MCF 10A (cell line): ENCODE results near the gene NTRK2. TPM values are rescaled to one million over a fixed set of nuclear protein-coding genes. Genes with fewer than 3 reads are reported as not detected.

Source experiments
- BruUV-seq: library from RNA; stranded (reverse); fragments of 400-500 nt; replicated peaks from 2 replicates; lab custom pipeline; 2021; lab: Mats Ljungman, UMichigan
- CTCF ChIA-PET: fragments of 300-600 bp; sonication (Branson Sonifier 250); formaldehyde crosslinking; extraction: SDS; loops from one replicate; lab custom pipeline; 2021; ENCODE audit warnings: antibody characterized with exemption, inconsistent platforms; lab: Yijun Ruan, JAX
- POLR2A ChIA-PET: fragments of 300-600, 350-650 bp; sonication (Branson Sonifier 250); formaldehyde crosslinking; extraction: SDS; loops from one replicate; lab custom pipeline; 2020; ENCODE audit warnings: antibody characterized with exemption, inconsistent platforms; lab: Yijun Ruan, JAX
- DNase-seq: peaks from one replicate; pipeline ENCODE4 v3.0.0-alpha.2; 2018; ENCODE audit not compliant: unreplicated experiment
- H3K27ac Mint-ChIP-seq: one replicate; pipeline ENCODE4 v1.8.0; 2022; ENCODE audit warnings: mild to moderate bottlenecking, low read depth, mixed read lengths; ENCODE audit not compliant: unreplicated experiment
- H3K27me3 Mint-ChIP-seq: one replicate; pipeline ENCODE4 v1.8.0; 2022; ENCODE audit warnings: mixed read lengths; ENCODE audit not compliant: insufficient read depth, unreplicated experiment
- H3K36me3 Mint-ChIP-seq: one replicate; pipeline ENCODE4 v1.8.0; 2022; ENCODE audit warnings: mild to moderate bottlenecking, moderate library complexity, mixed read lengths; ENCODE audit not compliant: insufficient read depth, unreplicated experiment
- H3K4me1 Mint-ChIP-seq: one replicate; pipeline ENCODE4 v1.8.0; 2022; ENCODE audit warnings: mixed read lengths; ENCODE audit not compliant: insufficient read depth, unreplicated experiment
- H3K4me3 Mint-ChIP-seq: one replicate; pipeline ENCODE4 v1.8.0; 2022; ENCODE audit warnings: mild to moderate bottlenecking, moderate library complexity, mixed read lengths; ENCODE audit not compliant: unreplicated experiment
- H3K9me3 Mint-ChIP-seq: one replicate; pipeline ENCODE4 v1.8.0; 2022; ENCODE audit warnings: mixed read lengths; ENCODE audit not compliant: unreplicated experiment
- CTCF ChIP-seq: fragments of 200-600 bp; IDR thresholded peaks from one replicate; pipeline ENCODE4 v1.8.0; 2022; ENCODE audit warnings: antibody characterized with exemption, mild to moderate bottlenecking; ENCODE audit not compliant: unreplicated experiment
- intact Hi-C: fragments of 100-400 bp; cut with micrococcal nuclease; formaldehyde crosslinking; loops from 2 replicates; pipeline ENCODE4 v1.14.1; 2022
- total RNA-seq: library from RNA; stranded (reverse); gene quantifications from 2 replicates; pipeline ENCODE4 v1.2.3, GENCODE V29; 2022

NTRK2 gene
- total RNA-seq, 1 experiment from 2014 or later = not detected

GRCh38 chr9:84841931-84842330, 172.4 kb downstream of the NTRK2 start:
- no peak for TF ChIP-seq CTCF
- Mint-ChIP-seq H3K9me3 (no peaks in the 10 kb centered on the region), H3K4me3 (no peak overlapping the region), H3K4me1 (peaks cover 7% of the 10 kb centered on the region), H3K36me3 (no peaks in the 10 kb centered on the region), H3K27ac (no peak overlapping the region), H3K27me3 (no peaks in the 10 kb centered on the region)
- ChIA-PET CTCF (interaction anchor here (0.5 to 0.7 kb wide), 2 partner anchors 32 to 166 kb away, joined by 3 read pairs; no protein-coding TSS in a partner anchor), POLR2A (no interaction called here)
- no TSS peak for BruUV-seq
- DNase-seq = no peak
- intact Hi-C loops = no loop called here

- TF ChIP-seq CTCF = no peak
- no peaks in the 10 kb centered on the region for H3K27me3 Mint-ChIP-seq
- H3K36me3 Mint-ChIP-seq = no peaks in the 10 kb centered on the region
- no peak overlapping the region for H3K4me3 Mint-ChIP-seq
- intact Hi-C loops = no loop called here
- no peak overlapping the region for H3K27ac Mint-ChIP-seq
- BruUV-seq = no TSS peak
- ChIA-PET POLR2A (no interaction called here), CTCF (interaction anchor here (0.6 to 1.3 kb wide), 3 partner anchors 38 to 145 kb away, joined by 3 to 4 read pairs (median 4); no protein-coding TSS in a partner anchor)
- peaks cover 8% of the 10 kb centered on the region for H3K4me1 Mint-ChIP-seq
- no peak for DNase-seq
- H3K9me3 Mint-ChIP-seq = no peaks in the 10 kb centered on the region
Observed at GRCh38 chr9:84843175-84843824, 173.8 kb downstream of the NTRK2 start.

DNA sequence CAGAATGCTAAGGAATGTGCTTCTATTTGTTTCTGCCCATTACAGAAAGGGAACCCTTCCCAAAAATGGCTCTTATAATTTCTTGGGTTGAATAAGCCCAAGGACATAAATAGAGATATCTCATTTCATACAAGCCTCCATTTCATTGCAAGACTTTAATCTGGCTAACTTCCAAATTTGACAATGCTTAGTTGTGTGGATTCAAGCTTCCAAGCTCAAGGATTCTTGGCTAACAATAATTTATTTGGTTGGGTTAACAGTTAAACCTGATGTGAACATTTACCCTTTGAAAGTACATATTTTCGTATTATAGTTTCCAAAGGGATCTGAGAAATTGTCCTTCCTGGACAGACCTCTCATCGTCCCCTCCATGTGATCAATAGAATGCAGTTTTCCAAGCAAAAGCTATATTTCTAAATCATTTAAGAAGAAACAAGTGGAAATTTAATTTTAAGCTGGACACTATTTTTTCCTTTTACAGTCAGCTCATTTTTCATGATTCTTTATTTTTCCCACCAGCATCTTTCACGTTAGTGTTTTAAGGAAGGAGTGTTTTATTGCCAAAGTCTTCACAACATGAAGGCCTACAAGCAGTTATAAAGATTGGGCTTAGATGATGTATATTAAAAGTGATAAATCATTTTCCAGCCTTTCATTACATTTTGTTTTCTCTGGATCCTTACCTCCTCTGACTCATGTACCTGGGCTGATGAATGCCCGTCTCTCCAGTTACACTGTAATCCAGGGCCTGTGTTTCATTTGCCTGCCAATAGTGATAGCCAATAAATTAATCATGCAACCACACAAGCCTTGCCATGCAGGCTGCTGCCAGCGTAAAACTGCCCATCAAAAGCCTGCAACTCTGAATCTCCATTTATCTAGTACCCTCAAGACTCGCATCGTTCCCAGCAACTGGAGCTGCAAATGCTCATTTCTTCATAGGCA, 176.7 kb downstream of the NTRK2 start:
- peak; percentile 68 for DNase-seq
- TF ChIP-seq CTCF = no peak
- POLR2A ChIA-PET = interaction anchor here (0.6 to 1.3 kb wide), 6 partner anchors 9 to 253 kb away, joined by 3 to 4 read pairs (median 3); no protein-coding TSS in a partner anchor
- intact Hi-C loops = no loop called here
- Mint-ChIP-seq H3K9me3 (no peaks in the 10 kb centered on the region), H3K4me3 (no peak overlapping the region), H3K4me1 (peaks cover 17% of the 10 kb centered on the region), H3K27ac (peak overlapping the region; percentile 16), H3K36me3 (no peaks in the 10 kb centered on the region), H3K27me3 (no peaks in the 10 kb centered on the region)
- BruUV-seq = no TSS peak
- CTCF ChIA-PET = interaction anchor here (0.7 to 0.9 kb wide), 2 partner anchors 66 to 148 kb away, joined by 3 to 4 read pairs; no protein-coding TSS in a partner anchor

DNA sequence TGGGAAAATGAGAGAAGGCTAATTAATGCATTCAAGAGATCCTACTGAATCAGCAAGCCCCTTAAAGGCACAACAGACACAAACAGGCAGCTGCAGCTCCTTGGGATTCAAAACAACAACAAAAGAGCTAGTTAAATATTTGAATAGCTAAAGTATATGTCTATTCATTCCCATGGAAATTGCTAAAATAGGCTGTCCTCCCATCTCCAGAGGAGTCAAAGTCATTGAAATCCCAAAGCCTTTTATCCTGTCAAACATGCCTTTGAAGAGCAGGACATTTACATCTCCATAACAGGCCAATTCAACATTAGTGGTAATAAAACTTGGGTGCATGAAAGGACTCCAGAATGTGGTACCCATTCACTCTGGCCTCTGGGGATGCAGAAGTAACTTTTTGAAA, 177.4 kb downstream of the NTRK2 start:
- intact Hi-C loops = no loop called here
- no peak for DNase-seq
- H3K9me3 Mint-ChIP-seq = no peaks in the 10 kb centered on the region
- no TSS peak for BruUV-seq
- H3K4me3 Mint-ChIP-seq = no peak overlapping the region
- CTCF ChIA-PET = interaction anchor here (1.0 kb wide), 1 partner anchor 150 kb away, joined by 3 read pairs; no protein-coding TSS in a partner anchor
- H3K27me3 Mint-ChIP-seq = no peaks in the 10 kb centered on the region
- no peaks in the 10 kb centered on the region for H3K36me3 Mint-ChIP-seq
- H3K4me1 Mint-ChIP-seq = peaks cover 21% of the 10 kb centered on the region
- no peak for TF ChIP-seq CTCF
- POLR2A ChIA-PET = interaction anchor here (0.7 to 1.3 kb wide), 4 partner anchors 16 to 252 kb away, joined by 3 to 4 read pairs (median 3); no protein-coding TSS in a partner anchor
- H3K27ac Mint-ChIP-seq = no peak overlapping the region
